HepG2 (cell line): ENCODE data around the gene COA7. TPM values are rescaled to one million over a fixed set of nuclear protein-coding genes. Genes with fewer than 3 reads are reported as not detected.

Experiments
- ATAC-seq: fragments of 200-7000 bp; cut with Tn5 transposase; 3 replicates; pipeline ENCODE4 v1.9.1; 2020; ENCODE audit warnings: mild to moderate bottlenecking, moderate library complexity
- BruUV-seq: library from RNA; stranded (reverse); fragments of 400-500 nt; replicated peaks from 2 replicates; lab custom pipeline; 2021; lab: Mats Ljungman, UMichigan
- CTCF ChIA-PET: fragments of 300-600 bp; formaldehyde crosslinking; extraction: SDS; loops from one replicate; lab custom pipeline; 2021; ENCODE audit warnings: low total read pairs, inconsistent platforms, low intra/inter-chr PET ratio; lab: Yijun Ruan, JAX
- POLR2A ChIA-PET: fragments of 350-600 bp; sonication (Branson Sonifier 250); formaldehyde crosslinking; loops from one replicate; lab custom pipeline; 2020; ENCODE audit warnings: antibody characterized with exemption, inconsistent platforms; lab: Yijun Ruan, JAX
- DNase-seq: peaks from one replicate; pipeline ENCODE4 v3.0.0-alpha.2; 2015; ENCODE audit warnings: low spot score
- FAIRE-seq: peaks from 3 replicates; lab custom pipeline; 2011; peaks lifted over from hg19 to GRCh38; lab: Jason Lieb, UNC
- H2AFZ ChIP-seq: one replicate; pipeline ENCODE4 v1.6.1; 2011; ENCODE audit warnings: low read length, inconsistent platforms
- H3K27ac ChIP-seq: fragments of 300-600 bp; 3 replicates; pipeline ENCODE4 v1.8.0; 2011; ENCODE audit warnings: mixed run types, mild to moderate bottlenecking, mixed read lengths, low read length, inconsistent platforms; ENCODE audit not compliant: insufficient read depth; ENCODE audit errors: extremely low read length
- H3K27me3 ChIP-seq, 2 experiments: fragments of 200-600 bp in 1 of 2; 2 replicates in 1 of 2; 3 replicates in 1 of 2; pipeline versions ENCODE4 v1.6.0 to v1.8.0; 2011; ENCODE audit warnings: low read length in 2 of 2, mild to moderate bottlenecking in 2 of 2, moderate library complexity in 2 of 2, inconsistent platforms in 1 of 2; ENCODE audit not compliant: insufficient read depth in 2 of 2, control insufficient read depth in 1 of 2
- H3K36me3 ChIP-seq, 2 experiments: fragments of 200-600 bp in 1 of 2; replicated peaks in 1 of 2; 2 replicates in 1 of 2; 3 replicates in 1 of 2; pipeline versions ENCODE4 v1.5.1 to v1.8.0; 2011; ENCODE audit warnings: low read length in 2 of 2, inconsistent platforms in 1 of 2; ENCODE audit not compliant: insufficient read depth in 2 of 2, control insufficient read depth in 1 of 2
- H3K4me1 ChIP-seq: 2 replicates; pipeline ENCODE4 v1.5.1; 2012; ENCODE audit warnings: low read length, inconsistent platforms; ENCODE audit not compliant: insufficient read depth
- H3K4me2 ChIP-seq: 2 replicates; pipeline ENCODE4 v1.6.0; 2011; ENCODE audit warnings: low read depth, low read length, inconsistent platforms
- H3K4me3 ChIP-seq, 3 experiments: fragments of 200-600 bp in 1 of 3; sonication (generic), shearing (Covaris generic) in 1 of 3; replicated peaks in 1 of 3; 2 replicates each; pipeline ENCODE4 v1.5.1; 2011 to 2016; ENCODE audit warnings: low read length in 3 of 3, inconsistent platforms in 2 of 3, low read depth in 2 of 3, mild to moderate bottlenecking in 2 of 3, control low read depth in 1 of 3, mixed read lengths in 1 of 3; ENCODE audit not compliant: insufficient read depth in 1 of 3
- H3K79me2 ChIP-seq: one replicate; pipeline ENCODE4 v1.6.1; 2011; ENCODE audit warnings: low read length, inconsistent platforms; ENCODE audit not compliant: insufficient read depth
- H3K9ac ChIP-seq: 2 replicates; pipeline ENCODE4 v1.6.0; 2011; ENCODE audit warnings: mild to moderate bottlenecking, low read depth, low read length, inconsistent platforms; ENCODE audit not compliant: insufficient read depth
- H3K9me3 ChIP-seq: 2 replicates; pipeline ENCODE4 v1.5.1; 2012; ENCODE audit warnings: mild to moderate bottlenecking, low read length
- H4K20me1 ChIP-seq: 2 replicates; pipeline ENCODE4 v1.6.0; 2011; ENCODE audit warnings: inconsistent platforms, mild to moderate bottlenecking, low read length, moderate library complexity; ENCODE audit not compliant: insufficient read depth
- ARID2 ChIP-seq: sonication (generic); formaldehyde crosslinking; IDR thresholded peaks from 2 replicates; pipeline ENCODE4 v1.8.1; 2022; ENCODE audit warnings: mild to moderate bottlenecking, missing genetic modification reagents, borderline replicate concordance
- ATF2 ChIP-seq: sonication (generic); formaldehyde crosslinking; IDR thresholded peaks from 2 replicates; pipeline ENCODE4 v1.4.0; 2020; ENCODE audit warnings: missing genetic modification reagents
- CC2D1A ChIP-seq: sonication (generic); formaldehyde crosslinking; IDR thresholded peaks from 2 replicates; pipeline ENCODE4 v1.8.1; 2023; ENCODE audit warnings: mild to moderate bottlenecking, missing genetic modification reagents
- IRF2 ChIP-seq: IDR thresholded peaks from 2 replicates; pipeline ENCODE4 v1.6.1; 2018; ENCODE audit warnings: missing genetic modification reagents, missing compliant biosample characterization
- KDM4B ChIP-seq: sonication (generic); formaldehyde crosslinking; IDR thresholded peaks from 2 replicates; pipeline ENCODE4 v1.4.0; 2020; ENCODE audit warnings: missing genetic modification reagents
- PAF1 ChIP-seq: IDR thresholded peaks from 2 replicates; pipeline ENCODE4 v1.6.1; 2016; ENCODE audit warnings: missing genetic modification reagents, missing compliant biosample characterization
- PAWR ChIP-seq: sonication (generic); formaldehyde crosslinking; IDR thresholded peaks from 2 replicates; pipeline ENCODE4 v1.4.0; 2020; ENCODE audit warnings: missing genetic modification reagents, mild to moderate bottlenecking, borderline replicate concordance
- SRSF9 ChIP-seq: fragments of 200-400 bp; formaldehyde crosslinking; IDR thresholded peaks from 2 replicates; pipeline ENCODE4 v1.6.1; 2018; ENCODE audit warnings: borderline replicate concordance, mild to moderate bottlenecking, low read depth, low read length; ENCODE audit not compliant: insufficient read depth, poor library complexity, severe bottlenecking
- ZNF367 ChIP-seq: sonication (generic); formaldehyde crosslinking; IDR thresholded peaks from 2 replicates; pipeline ENCODE4 v1.4.0; 2020; ENCODE audit warnings: missing genetic modification reagents, borderline replicate concordance
- ZNF660 ChIP-seq: sonication (generic); formaldehyde crosslinking; IDR thresholded peaks from 2 replicates; pipeline ENCODE4 v1.5.1; 2020; ENCODE audit warnings: mild to moderate bottlenecking, low read depth, missing genetic modification reagents, borderline replicate concordance
- ZNF678 ChIP-seq: sonication (generic); formaldehyde crosslinking; IDR thresholded peaks from 2 replicates; pipeline ENCODE4 v1.4.0; 2020; ENCODE audit warnings: mild to moderate bottlenecking, missing genetic modification reagents
- ZNF761 ChIP-seq: sonication (generic); formaldehyde crosslinking; conservative IDR thresholded peaks from 2 replicates; pipeline ENCODE4 v1.4.0; 2020; ENCODE audit warnings: mild to moderate bottlenecking, missing genetic modification reagents
- WGBS: methylation state at CpG from one replicate; pipeline ENCODE4 v1.1.6; 2017; ENCODE audit warnings: low lambda C conversion rate; 5-methylcytosine and 5-hydroxymethylcytosine counted together
- in situ Hi-C: cut with HindIII; loops from 2 replicates; pipeline ENCODE4 v1.10.0; 2017; ENCODE audit warnings: low pct_unique_long_range_greater_than_20kb; ENCODE audit not compliant: extremely low pct_ligation_motif_present
- intact Hi-C: fragments of 100-400 bp; cut with micrococcal nuclease; formaldehyde crosslinking; loops from one replicate; pipeline ENCODE4 v1.10.0; 2022; ENCODE audit not compliant: unreplicated experiment
- polyA plus RNA-seq, 8 experiments: library from polyadenylated mRNA; depleted of rRNA in 3 of 8; stranded (reverse) in 7 of 8; unstranded in 1 of 8; fragments of >200 nt; fragmentation: Illumina TruSeq in 4 of 8; extraction: Trizol in 4 of 8; gene quantifications; 2 replicates each; pipeline versions ENCODE4 v1.2.1 to v1.2.3, GENCODE V29; 2011 to 2016; ENCODE audit warnings: low read depth in 4 of 8, missing spikeins in 1 of 8, mixed read lengths in 1 of 8; ENCODE audit not compliant: insufficient read depth in 1 of 8
- total RNA-seq, 5 experiments: library from RNA; depleted of rRNA; stranded (reverse); fragments of >200 nt; fragmentation: Illumina TruSeq; extraction: Trizol; gene quantifications; 2 replicates each; pipeline ENCODE4 v1.2.3, GENCODE V29; 2016; ENCODE audit warnings: low read depth in 1 of 5

COA7 gene
- total and polyA plus RNA-seq, 2 of the 13 experiments (the other 11 are each of a cell fraction or from before 2014, with no cell fraction given) = 12.3 to 30.4 TPM

GRCh38 chr1:52709016-52709415, 10.9 kb upstream of the COA7 start:
- Histone ChIP-seq H3K27me3 (no peaks in the 10 kb centered on the region; a peak in 1 of 5 replicates), H4K20me1 (no peaks in the 10 kb centered on the region)
- intact Hi-C loops = loop anchor here (10.0 kb wide), 2 partner anchors 116 to 216 kb away; partner anchors contain the start of genes ECHDC2 and SCP2
- TF ChIP-seq ZNF660 (CRISPR knock-in tag) = no peak
- TF ChIP-seq ZNF367 (CRISPR knock-in tag) = no peak
- TF ChIP-seq, all 625 proteins: peak for 0
- POLR2A ChIA-PET = no interaction called here
- ATAC-seq = no peak
- BruUV-seq = no TSS peak
- Histone ChIP-seq H3K4me2 (no peak overlapping the region), H3K4me1 (peaks cover 37% of the 10 kb centered on the region), H3K4me3 (no peak overlapping the region), H3K9me3 (no peaks in the 10 kb centered on the region), H3K9ac (no peak overlapping the region), H3K36me3 (no peaks in the 10 kb centered on the region), H2AFZ (no peak overlapping the region), H3K79me2 (no peaks in the 10 kb centered on the region), H3K27ac (no peak overlapping the region)
- no peak for FAIRE-seq
- DNase-seq = no peak
- 24% methylated on average over 6 of the region's 6 CpGs for WGBS
- CTCF ChIA-PET = no interaction called here
- in situ Hi-C loops = loop anchor here (10.0 kb wide), 1 partner anchor 476 kb away; no protein-coding TSS in a partner anchor

- peak; percentile 16; the same call in 1 of the 3 replicates for ATAC-seq
- H3K36me3 ChIP-seq = no peaks in the 10 kb centered on the region
- intact Hi-C loops (loop anchor here (10.0 kb wide), 2 partner anchors 117 to 217 kb away; partner anchors contain the start of genes ECHDC2 and SCP2), in situ Hi-C loops (loop anchor here (10.0 kb wide), 1 partner anchor 477 kb away; no protein-coding TSS in a partner anchor)
- peaks cover 36% of the 10 kb centered on the region for H3K4me1 ChIP-seq
- POLR2A ChIA-PET = no interaction called here
- H3K9ac ChIP-seq = no peak overlapping the region
- no peak for FAIRE-seq
- H4K20me1 ChIP-seq = no peaks in the 10 kb centered on the region
- no TSS peak for BruUV-seq
- H3K27ac ChIP-seq = no peak overlapping the region
- H3K27me3 ChIP-seq = no peaks in the 10 kb centered on the region; a peak in 1 of 5 replicates
- WGBS = 67% methylated on average over 5 of the region's 5 CpGs
- no peaks in the 10 kb centered on the region for H3K9me3 ChIP-seq
- H3K4me3 ChIP-seq = no peak overlapping the region
- H2AFZ ChIP-seq = no peak overlapping the region
- no peak overlapping the region for H3K4me2 ChIP-seq
- no peaks in the 10 kb centered on the region for H3K79me2 ChIP-seq
- peak; percentile 16 for DNase-seq
- CTCF ChIA-PET = no interaction called here
- TF ChIP-seq ZNF678 (CRISPR knock-in tag) = no peak
- no peak for TF ChIP-seq ATF2 (CRISPR knock-in tag)
- TF ChIP-seq PAWR (CRISPR knock-in tag) = no peak
- TF ChIP-seq PAF1 (CRISPR knock-in tag) = no peak
- TF ChIP-seq ZNF761 = no peak
- TF ChIP-seq CC2D1A (CRISPR knock-in tag) = no peak
- no peak for TF ChIP-seq IRF2 (CRISPR knock-in tag)
- TF ChIP-seq SRSF9 = no peak
- TF ChIP-seq KDM4B (CRISPR knock-in tag) = no peak
- no peak for TF ChIP-seq ARID2 (CRISPR knock-in tag)
These were observed 9.9 kb upstream of the COA7 start for GRCh38 chr1:52707927-52708655.
